ENCODE data around the gene RHOBTB3.

The RHOBTB3 gene

DNA sequence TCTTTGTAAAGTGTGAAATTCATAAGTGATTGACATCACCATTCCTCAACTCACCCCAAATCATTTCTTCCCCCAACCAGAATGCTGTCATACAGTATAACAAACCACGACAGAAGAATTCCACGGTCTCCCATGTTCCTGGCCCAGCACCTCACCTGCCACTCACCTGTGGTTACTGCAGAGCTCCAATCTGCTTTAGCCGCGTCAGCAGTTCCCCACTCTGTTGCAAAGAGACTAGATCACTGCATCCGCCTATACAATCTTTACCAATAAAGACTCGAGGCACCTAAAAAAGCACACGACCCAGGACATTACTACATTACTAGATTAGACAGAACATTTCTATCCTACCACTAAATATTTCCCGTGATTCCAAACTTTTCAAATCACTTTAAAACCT lies 85.2 kb downstream of the RHOBTB3 start:
- no peak for TF ChIP-seq POLR2A (IDR thresholded peaks at IDR 0.05; ENCODE audit: extremely low read depth, insufficient read length)
- TF ChIP-seq, protein P1, sequence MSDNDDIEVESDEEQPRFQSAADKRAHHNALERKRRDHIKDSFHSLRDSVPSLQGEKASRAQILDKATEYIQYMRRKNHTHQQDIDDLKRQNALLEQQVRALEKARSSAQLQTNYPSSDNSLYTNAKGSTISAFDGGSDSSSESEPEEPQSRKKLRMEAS (IDR thresholded peaks at IDR 0.05; ENCODE audit: low read depth, low read length), result no peak
- TF ChIP-seq MYC (IDR thresholded peaks at IDR 0.05; ENCODE audit: low read depth, low read length), result no peak
- TF ChIP-seq, protein P2, sequence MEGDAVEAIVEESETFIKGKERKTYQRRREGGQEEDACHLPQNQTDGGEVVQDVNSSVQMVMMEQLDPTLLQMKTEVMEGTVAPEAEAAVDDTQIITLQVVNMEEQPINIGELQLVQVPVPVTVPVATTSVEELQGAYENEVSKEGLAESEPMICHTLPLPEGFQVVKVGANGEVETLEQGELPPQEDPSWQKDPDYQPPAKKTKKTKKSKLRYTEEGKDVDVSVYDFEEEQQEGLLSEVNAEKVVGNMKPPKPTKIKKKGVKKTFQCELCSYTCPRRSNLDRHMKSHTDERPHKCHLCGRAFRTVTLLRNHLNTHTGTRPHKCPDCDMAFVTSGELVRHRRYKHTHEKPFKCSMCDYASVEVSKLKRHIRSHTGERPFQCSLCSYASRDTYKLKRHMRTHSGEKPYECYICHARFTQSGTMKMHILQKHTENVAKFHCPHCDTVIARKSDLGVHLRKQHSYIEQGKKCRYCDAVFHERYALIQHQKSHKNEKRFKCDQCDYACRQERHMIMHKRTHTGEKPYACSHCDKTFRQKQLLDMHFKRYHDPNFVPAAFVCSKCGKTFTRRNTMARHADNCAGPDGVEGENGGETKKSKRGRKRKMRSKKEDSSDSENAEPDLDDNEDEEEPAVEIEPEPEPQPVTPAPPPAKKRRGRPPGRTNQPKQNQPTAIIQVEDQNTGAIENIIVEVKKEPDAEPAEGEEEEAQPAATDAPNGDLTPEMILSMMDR (IDR thresholded peaks at IDR 0.05; ENCODE audit: low read depth, low read length), result no peak
- DNase-seq (ENCODE audit: low read depth), result no peak
- no peak overlapping the region for H3K4me3 ChIP-seq (ENCODE audit: low read depth, low read length)

DNA sequence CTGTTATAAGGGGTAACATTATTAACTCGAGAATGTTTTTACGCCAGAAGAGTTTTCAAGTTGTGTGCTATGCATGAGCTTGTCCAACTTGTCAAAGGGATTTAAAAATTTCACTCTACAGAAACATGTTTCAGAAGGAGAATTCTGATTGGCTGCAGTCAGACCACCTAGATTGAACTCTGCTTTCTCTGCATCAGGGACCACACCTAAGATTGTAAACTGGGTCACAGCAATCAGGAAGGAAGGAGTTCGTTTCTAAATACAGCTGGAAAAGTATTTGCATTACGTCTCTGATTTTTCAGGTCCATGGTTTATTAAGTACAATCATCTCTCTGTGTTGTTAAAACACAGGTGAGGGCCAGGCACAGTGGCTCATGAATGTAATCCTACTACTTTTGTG lies 85.6 kb downstream of the RHOBTB3 start:
- no peak overlapping the region for H3K4me3 ChIP-seq (ENCODE audit: low read depth, low read length)
- no peak for TF ChIP-seq POLR2A (IDR thresholded peaks at IDR 0.05; ENCODE audit: extremely low read depth, insufficient read length)
- no peak for TF ChIP-seq MYC (IDR thresholded peaks at IDR 0.05; ENCODE audit: low read depth, low read length)
- TF ChIP-seq, protein P2 (IDR thresholded peaks at IDR 0.05; ENCODE audit: low read depth, low read length), result no peak
- TF ChIP-seq, protein P1 (IDR thresholded peaks at IDR 0.05; ENCODE audit: low read depth, low read length), result no peak

GRCh38 chr5:95817430-95817829 lies 86.3 kb downstream of the RHOBTB3 start:
- peak overlapping the region; percentile 51 for H3K4me3 ChIP-seq (ENCODE audit: low read depth, low read length)
- no peak for DNase-seq (ENCODE audit: low read depth)
- TF ChIP-seq, protein P1 (IDR thresholded peaks at IDR 0.05; ENCODE audit: low read depth, low read length), result no peak
- TF ChIP-seq POLR2A (IDR thresholded peaks at IDR 0.05; ENCODE audit: extremely low read depth, insufficient read length), result no peak
- TF ChIP-seq, protein P2 (IDR thresholded peaks at IDR 0.05; ENCODE audit: low read depth, low read length), result no peak
- TF ChIP-seq MYC (IDR thresholded peaks at IDR 0.05; ENCODE audit: low read depth, low read length), result no peak

More for the DNA sequence above, 85.6 kb downstream of the RHOBTB3 start:
- no peak for DNase-seq (ENCODE audit: low read depth)

DNA sequence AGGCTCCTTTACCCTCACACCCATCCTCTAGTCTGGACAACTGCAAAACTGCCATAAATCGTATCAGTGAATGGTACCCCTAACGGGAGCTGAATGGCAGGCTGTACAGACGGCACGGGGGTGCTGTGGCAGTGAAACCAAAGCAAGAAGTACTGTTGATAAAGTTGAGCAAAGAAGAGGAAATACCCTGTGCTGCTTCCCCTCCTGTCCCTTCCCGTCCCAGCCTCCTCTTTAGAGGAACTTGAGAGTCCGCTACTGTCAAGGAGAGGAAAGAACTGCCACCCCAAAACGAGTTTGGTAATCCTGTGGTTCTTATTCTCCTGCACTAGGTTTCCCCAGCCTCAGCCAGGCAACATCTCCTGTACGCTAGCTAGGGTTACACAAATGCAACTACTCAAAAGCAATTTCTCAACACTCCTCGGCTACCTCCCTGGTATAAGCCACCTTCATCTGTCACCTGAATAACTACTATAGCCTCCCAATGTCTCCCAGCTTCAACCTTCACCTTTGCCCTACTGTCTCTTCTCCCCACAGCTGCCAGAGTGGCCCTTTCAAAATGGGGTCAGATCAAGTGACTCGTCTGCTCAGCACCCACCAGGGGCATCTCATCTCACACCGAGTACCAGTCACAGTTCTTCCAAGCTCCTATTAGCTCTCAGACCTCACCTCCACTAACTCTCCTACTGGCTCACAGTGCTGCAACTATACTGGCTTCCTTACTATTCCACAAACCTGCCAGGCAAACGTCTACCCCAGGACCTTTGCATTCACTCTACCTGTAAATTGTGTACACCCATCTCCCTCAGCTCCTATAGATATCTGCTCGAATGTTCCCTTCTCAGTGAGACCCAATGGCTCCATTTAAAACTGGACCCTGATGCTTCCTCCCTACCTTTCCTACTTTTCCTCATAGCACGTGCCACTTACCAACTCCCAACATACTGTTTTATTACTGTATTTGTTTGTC lies 87.3 kb downstream of the RHOBTB3 start:
- TF ChIP-seq, protein P1 (IDR thresholded peaks at IDR 0.05; ENCODE audit: low read depth, low read length), result peak; percentile 51; the same call in 1 of the 2 replicates
- peak; percentile 75 for TF ChIP-seq MYC (IDR thresholded peaks at IDR 0.05; ENCODE audit: low read depth, low read length)
- TF ChIP-seq POLR2A (IDR thresholded peaks at IDR 0.05; ENCODE audit: extremely low read depth, insufficient read length), result no peak
- TF ChIP-seq, protein P2 (IDR thresholded peaks at IDR 0.05; ENCODE audit: low read depth, low read length), result no peak
- H3K4me3 ChIP-seq (ENCODE audit: low read depth, low read length), result peak overlapping the region; percentile 51
- peak; percentile 96 for DNase-seq (ENCODE audit: low read depth)

DNA sequence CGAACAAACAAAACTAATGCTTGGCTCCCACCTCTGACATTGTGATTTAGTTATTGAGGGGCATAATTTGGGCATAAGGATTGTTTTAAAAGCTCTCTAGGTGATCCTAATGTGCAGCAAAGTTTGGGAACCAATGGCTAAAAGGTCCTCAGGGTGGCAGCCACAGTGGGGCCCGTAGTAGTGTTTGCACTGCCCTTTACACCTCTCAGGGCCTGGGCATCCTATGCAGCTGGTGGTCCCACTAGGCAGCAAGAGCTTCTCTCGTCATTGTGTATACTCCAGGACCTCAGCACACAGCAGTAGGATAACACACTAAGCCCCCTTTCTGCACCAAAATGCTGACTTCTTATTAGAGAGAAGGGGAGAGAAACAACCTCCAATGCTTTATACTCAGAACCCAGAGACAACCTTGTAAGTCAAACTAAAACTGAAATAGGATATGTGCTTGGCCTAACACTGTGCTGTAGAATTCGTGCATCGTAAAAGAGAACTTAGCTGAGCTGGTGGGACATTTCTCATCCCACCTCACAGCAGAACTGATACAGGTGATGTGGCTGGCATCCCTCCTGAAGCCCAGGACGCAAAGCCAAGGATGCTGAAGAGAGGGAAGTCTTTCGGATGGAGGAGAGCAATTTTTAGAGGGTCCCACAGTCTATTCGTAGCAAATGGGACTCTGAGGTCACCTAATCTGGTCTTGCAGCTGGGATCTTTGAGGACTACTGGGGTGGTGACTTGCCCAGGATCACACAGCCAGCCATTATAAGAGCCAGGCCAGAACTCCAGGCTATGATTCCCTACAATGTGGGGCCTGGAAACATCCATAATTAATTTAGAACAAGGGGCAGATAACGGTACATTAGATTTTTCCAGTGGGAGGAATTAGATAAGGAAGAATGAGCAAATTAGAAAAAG lies 90.2 kb downstream of the RHOBTB3 start:
- TF ChIP-seq, protein P2 (IDR thresholded peaks at IDR 0.05; ENCODE audit: low read depth, low read length), result no peak
- TF ChIP-seq POLR2A (IDR thresholded peaks at IDR 0.05; ENCODE audit: extremely low read depth, insufficient read length), result no peak
- TF ChIP-seq, protein P1 (IDR thresholded peaks at IDR 0.05; ENCODE audit: low read depth, low read length), result no peak
- TF ChIP-seq MYC (IDR thresholded peaks at IDR 0.05; ENCODE audit: low read depth, low read length), result no peak
- peak overlapping the region; percentile 98 for H3K4me3 ChIP-seq (ENCODE audit: low read depth, low read length)
- DNase-seq (ENCODE audit: low read depth), result no peak

All from NB4 (cell line).